CD4-positive, alpha-beta T cell treated with Interleukin-12 subunit alpha and Interleukin-12 subunit beta, for 1 hour (primary cell): ENCODE measurements around the gene SLFN5.
"Not testable (repeated sequence)": the region's sequence is repeated elsewhere in the genome, so short reads cannot be mapped to it uniquely, and the experiment has no call there.

Source experiments
- DNase-seq: peaks from one replicate; pipeline ENCODE4 v3.0.0-alpha.2; 2020

Gene SLFN5

DNA sequence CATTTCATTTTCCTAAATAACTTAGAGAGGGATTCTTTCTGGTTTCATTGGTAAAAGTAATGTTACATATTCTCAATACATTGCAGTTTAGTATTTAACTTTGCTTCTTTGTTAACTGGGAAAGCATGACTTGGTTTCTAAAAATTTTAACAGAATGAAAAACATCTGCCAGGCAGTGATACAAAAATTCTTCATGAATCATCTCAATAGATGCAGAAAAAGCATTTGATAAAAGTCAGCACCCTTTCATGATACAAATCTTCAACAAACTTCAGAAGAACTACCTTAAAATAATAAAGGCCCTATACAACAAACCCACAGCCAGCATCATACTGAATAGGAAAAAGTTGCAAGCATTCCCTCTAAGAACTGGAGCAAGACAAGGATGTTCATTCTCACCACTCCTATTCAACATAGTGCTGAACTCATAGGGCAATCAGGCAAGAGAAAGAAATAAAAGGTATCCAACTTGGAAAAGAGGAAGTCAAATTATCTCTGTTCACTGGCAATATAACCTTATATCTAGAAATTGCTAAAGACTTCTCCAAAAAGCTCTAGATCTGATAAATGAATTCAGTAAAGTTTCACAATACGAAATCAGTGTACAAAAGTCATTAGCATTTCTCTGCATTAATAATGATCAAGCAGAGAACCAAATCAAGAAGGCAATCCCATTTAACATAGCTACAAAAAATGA is 50.4 kb downstream of the SLFN5 start:
- no peak for DNase-seq

DNA sequence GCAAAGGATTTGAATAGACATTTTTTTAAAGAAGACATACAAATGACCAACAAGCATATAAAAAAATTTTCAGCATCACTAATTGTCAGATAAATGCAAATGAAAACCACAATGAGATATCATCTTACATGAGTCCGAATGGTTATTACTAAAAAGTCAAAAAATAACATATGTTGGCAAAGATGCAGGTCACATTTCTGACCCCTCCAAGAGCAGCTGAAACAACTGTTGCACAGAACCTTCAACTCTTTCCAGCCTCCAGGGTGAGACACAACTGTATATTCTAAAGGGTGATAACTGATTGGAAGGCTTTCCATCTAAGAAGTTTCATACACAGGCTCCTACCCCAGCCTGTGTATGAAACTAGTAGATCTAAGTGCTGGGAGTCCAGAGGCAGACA is 51.9 kb downstream of the SLFN5 start:
- DNase-seq = no peak

DNA sequence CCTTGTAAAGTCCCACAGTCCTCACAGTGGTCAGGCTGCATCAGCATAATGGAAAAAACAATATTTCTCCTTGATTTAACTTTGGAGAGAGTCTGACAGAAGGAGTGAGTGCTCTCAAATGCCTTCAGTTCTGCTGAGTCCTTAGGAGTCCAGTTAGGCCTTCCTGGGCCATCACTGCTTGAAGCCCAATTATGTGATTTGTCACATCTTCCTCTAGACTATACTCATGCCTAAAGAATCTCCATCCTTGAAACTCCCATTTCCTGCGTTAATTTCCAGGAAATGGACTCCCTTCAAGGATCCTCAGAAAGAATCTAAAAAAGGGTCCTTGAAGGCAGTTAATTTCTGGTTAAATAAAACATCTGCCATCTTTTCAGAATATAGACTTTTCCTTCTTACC is 52.8 kb downstream of the SLFN5 start:
- DNase-seq = no peak

DNA sequence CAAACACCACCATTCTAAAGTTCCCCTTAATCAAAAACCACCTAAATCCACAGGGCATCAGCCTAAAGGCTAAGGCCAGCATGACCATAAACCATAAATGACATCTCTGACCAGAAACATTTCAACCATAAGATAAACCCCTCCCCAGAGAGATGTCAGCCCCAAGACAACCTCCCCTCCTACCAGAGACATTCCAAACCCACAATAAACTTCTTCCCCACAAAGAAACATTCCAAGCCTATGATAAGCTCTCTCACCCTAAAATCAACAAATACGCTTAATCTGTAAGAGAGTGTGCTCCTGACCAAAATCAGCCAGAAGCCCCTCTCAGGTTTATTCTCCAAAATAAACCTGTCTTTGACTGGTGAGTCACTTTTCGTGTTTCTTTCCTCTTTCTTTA is 54.8 kb downstream of the SLFN5 start:
- no peak for DNase-seq

DNA sequence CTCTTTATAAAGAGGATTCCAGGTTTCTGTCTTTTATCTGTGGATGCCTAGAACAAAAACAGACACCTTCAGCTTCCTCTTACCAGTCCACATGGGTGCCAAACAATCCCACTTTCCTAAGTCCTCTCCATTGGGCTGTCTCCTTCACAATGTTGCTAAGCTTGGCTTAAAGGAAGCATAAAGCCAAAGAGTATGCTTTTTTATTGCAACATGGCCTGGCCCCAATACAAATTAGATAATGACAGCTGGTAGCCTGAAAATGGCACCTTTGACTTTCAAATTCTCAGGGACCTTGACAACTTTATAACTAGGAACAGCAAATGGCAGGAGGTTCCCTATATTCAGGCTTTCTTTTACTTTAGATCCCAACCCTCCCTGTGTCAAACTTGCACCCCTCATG is 55.8 kb downstream of the SLFN5 start:
- no peak for DNase-seq

DNA sequence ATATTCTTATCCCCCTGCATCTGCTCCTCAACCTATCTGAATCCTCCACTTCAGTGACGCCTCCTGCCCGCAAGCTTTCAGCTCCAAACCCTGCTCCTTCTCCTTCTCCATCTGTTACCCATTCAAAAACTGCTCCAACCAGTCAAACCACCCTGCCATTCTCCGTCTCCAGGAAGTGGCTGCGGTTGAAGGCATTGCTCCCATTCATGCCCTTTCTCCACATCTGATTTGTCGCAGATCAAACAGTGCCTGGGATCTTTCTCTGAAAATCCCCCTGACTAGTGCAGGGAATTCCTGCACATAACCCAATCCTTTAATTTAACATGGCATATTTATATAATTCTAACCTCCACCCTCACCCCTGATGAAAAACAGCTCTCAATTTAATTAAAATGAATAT is 56.3 kb downstream of the SLFN5 start:
- no peak for DNase-seq

DNA sequence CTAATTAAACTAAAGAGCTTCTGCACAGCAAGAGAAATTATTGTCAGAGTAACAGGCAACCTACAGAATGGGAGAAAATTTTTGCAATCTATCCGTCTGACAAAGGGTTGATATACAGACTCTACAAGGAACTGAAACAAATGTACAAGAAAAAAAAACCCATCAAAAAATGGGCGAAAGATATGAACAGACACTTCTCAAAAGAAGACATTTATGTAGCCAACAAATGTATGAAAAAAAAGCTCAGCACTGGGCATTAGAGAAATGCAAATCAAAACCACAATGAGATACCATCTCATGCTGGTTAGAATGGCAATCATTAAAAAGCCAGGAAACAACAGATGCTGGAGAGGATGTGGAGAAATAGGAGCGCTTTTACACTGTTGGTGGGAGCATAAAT is 66.5 kb downstream of the SLFN5 start:
- not testable (repeated sequence) for DNase-seq

DNA sequence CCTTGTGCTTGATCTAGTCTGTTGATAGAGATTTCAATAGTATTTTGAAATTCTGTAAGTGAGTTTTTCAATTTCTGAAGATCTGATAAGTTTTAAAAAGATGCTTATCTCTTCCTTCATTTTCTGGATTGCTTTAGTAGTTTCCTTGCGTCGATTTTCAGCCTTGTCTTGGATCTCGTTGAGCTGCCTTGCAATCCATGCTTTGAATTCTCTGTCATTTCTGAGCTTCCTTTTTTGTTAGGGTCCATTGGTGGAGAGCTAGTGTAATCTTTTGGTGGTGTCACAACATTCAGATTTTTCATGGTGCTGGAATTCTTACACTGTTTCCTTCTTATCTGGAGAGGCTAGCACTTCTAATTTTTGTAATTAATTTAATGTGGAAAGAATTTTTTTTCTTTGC is 69.5 kb downstream of the SLFN5 start:
- no peak for DNase-seq

DNA sequence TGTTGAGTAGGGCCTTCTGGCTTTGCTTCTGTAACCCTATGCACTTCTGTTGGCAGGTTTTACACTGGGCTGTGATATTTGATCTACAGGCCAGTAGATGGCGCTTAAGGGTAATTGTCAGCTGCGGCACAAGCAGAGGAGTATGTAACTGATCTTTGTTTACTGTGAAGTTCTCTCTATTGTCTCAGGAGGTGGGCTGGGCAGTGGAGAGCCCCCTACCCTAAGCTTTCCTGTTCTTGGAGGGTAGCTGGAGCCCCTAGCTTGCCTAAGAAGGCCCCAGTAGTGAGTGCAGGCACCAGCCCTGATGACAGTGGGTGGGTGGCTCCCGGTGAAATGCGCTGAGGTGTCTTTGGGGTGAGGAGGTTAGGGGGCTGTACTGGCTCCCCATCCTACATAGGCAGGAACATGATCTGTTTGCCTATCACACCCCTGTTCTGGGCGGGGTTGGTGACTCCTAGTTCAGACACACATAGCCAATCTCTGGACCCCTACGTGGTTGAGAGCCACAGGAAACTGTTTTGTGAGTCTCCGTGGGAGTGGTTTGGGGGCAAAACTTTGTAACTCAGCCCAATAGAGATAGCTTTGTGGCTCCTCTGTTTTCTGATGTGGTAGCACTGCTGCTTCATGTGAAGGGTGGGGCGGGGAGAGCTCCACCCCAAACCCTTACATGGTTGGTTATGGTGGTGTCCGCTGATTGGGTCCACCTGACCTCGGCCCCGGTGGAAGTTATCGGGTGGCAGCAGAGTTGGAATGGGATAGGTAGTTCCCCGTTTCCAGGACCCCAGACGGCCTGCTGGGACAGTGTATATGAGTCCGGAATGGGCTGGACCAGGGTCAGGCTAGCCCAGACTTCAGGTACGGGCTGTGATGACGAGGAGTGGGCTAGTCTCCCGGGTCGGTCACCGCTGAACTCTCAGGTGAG is 70.2 kb downstream of the SLFN5 start:
- DNase-seq = peak; percentile 92

DNA sequence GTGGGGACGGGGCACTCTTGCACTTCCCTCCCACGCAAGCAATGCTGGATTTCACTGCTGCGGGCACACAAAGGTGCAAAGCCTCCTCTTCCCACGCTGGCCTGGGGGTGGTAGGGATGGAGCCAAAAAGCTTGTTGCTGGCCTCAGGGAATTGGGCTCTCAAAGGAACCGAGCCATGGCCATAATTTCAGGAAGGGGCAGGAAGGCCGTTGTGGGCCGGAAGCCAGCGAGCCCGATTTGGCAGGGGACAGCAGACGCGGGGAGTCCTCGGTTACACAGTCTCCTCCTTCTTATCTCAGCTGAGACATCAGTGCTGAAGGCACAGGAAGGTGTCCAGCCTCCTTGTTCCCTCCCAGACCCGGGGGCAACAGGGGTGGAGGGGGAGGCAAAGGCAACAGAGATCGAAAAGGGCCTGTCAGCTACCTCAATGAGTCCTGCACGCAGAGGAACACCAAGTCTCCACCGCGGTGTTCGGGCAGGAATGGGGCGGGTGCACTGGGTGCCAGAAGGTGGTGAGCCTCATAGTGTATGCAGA is 71.1 kb downstream of the SLFN5 start:
- DNase-seq = peak; percentile 13

DNA sequence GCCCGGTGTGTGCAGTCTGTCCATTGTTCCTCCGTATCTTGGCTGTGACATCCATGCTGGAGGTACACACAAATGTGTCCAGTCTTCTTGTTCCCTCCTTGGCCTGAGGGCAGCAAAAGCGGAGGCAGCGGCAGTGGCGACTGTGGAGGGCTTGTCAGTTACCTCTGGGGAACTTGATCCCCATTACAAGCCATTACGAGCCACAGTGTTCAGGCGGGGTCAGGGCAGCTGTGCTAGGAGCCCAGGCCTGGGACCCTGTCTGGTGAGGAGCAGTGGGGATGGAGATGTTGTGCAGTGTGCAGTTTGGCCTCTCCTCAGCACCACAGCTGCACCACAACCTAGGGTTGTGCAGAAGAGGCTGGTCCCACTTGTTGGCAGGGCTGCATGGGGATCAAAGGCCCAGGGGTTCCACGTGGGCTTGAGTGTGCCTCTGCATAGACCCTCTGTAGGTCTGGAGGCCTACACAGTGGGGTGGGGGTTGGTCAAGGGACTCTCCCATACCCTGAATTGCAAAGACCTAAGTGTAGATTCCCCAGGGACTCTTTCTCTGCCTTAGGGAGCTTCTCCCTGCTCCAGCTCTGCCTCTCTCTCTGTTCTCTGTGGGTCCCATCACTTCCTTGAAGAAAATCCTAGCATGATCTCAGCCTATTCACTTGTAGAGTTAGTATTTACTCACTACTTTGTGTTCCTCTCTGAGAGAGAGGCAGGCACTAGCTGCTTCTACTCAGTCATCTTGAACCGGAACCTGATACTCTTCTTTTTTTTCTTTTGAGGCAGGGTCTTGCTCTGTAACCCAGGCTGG is 71.7 kb downstream of the SLFN5 start:
- no peak for DNase-seq

DNA sequence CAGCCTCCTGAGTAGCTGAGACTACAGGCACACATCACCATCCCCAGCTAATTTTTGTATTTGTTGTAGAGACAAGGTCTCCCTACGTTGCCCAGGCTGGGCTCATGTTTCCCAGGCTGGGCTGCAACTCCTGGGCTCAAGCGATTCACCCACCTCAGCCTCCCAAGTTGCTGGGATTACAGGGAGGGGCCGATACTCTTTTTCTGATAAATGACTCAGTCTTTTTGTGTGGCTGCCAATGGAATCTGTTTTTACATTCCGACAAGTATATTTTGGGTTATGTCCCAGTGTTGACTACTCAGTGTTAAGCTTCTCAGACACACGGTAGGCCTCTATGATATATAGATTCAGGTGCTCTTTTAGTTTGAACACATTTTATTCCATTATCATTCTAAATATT is 72.4 kb downstream of the SLFN5 start:
- no peak for DNase-seq

DNA sequence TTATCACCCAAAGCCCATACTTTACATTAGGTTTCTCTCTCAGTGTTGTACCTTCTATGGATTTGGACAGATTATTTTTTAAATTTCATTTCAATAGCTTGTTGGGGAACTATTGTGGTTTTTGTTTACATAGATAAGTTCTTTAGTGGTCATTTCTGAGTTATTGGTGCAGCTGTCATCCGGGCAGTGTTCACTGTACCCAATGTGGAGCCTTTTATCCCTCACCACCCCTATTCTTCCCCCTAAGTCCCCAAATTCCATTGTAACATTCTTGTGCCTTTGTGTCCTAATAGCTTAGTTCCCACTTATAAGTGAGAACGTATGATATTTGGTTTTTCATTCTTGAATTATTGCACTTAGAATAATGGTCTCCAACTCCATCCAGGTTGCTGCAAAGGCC is 73.1 kb downstream of the SLFN5 start:
- DNase-seq = no peak

DNA sequence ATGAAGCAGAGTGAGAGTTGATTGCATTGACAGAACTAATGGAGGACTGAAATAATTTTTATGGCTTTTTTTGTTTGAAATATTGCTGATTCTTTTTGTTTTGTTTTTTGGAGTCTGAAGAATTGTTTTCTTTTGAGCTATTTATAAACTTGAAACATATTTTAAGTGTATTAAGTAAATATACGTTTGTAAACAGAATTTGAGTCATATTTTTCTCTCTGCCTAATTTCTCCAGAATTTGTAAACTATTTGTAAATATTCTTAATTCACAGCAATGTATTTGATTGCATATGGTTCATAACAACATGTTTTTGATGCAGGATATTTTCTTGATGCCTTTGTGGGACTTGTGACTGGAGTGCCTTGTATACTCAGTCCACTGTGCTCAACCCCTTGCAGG is 79.9 kb downstream of the SLFN5 start:
- DNase-seq = no peak
